Activated CD8-positive, alpha-beta T cell treated with anti-CD3 and anti-CD28 coated beads for 36 hours (primary cell): ENCODE results near the gene BMP4. TPM values are rescaled to one million over a fixed set of nuclear protein-coding genes. Genes with fewer than 3 reads are reported as not detected.
"Not testable (repeated sequence)": the region's sequence is repeated elsewhere in the genome, so short reads cannot be mapped to it uniquely, and the experiment has no call there.

ENCODE experiments used
- ATAC-seq: fragments of 200-7000 bp; cut with Tn5 transposase; one replicate; pipeline ENCODE4 v1.10.0; 2021; ENCODE audit warnings: mild to moderate bottlenecking, moderate library complexity
- CTCF ChIA-PET: fragments of 350-600 bp; sonication (Branson Sonifier 250); formaldehyde crosslinking; loops from one replicate; lab custom pipeline; 2021; ENCODE audit warnings: antibody characterized with exemption; lab: Charles Lee
- POLR2A ChIA-PET: fragments of 350-600 bp; sonication (Branson Sonifier 250); formaldehyde crosslinking; loops from one replicate; lab custom pipeline; 2021; ENCODE audit warnings: antibody characterized with exemption; lab: Charles Lee
- DNase-seq: peaks from one replicate; pipeline ENCODE4 v3.0.0-alpha.2; 2020
- H3K27ac Mint-ChIP-seq: one replicate; pipeline ENCODE4 v1.8.0; 2021; ENCODE audit warnings: mild to moderate bottlenecking, mixed read lengths
- H3K27me3 Mint-ChIP-seq: one replicate; pipeline ENCODE4 v1.8.0; 2021; ENCODE audit warnings: mixed read lengths
- H3K36me3 Mint-ChIP-seq: one replicate; pipeline ENCODE4 v1.8.0; 2021; ENCODE audit warnings: low read depth, mixed read lengths
- H3K4me1 Mint-ChIP-seq: one replicate; pipeline ENCODE4 v1.8.0; 2021; ENCODE audit warnings: low read depth, mixed read lengths
- H3K4me3 Mint-ChIP-seq: one replicate; pipeline ENCODE4 v1.8.0; 2021; ENCODE audit warnings: mild to moderate bottlenecking, moderate library complexity, mixed read lengths
- H3K9me3 Mint-ChIP-seq: one replicate; pipeline ENCODE4 v1.8.0; 2021; ENCODE audit warnings: mixed read lengths
- CTCF ChIP-seq: fragments of 200-600 bp; IDR thresholded peaks from one replicate; pipeline ENCODE4 v1.8.0; 2022; ENCODE audit warnings: antibody characterized with exemption, mild to moderate bottlenecking
- intact Hi-C: fragments of 100-400 bp; cut with micrococcal nuclease; formaldehyde crosslinking; loops from one replicate; pipeline ENCODE4 v1.10.0; 2022
- total RNA-seq, 2 experiments: library from RNA; stranded (reverse); gene quantifications; one replicate each; pipeline ENCODE4 v1.2.3, GENCODE V29; 2021

Gene BMP4
- total RNA-seq, 2 experiments from 2014 or later, result not detected

- H3K9me3 Mint-ChIP-seq, result no peaks in the 10 kb centered on the region
- H3K4me1 Mint-ChIP-seq, result no peaks in the 10 kb centered on the region
- H3K27ac Mint-ChIP-seq, result no peak overlapping the region
- ATAC-seq (no peak), DNase-seq (no peak)
- peaks cover 1% of the 10 kb centered on the region for H3K27me3 Mint-ChIP-seq
- intact Hi-C loops, result no loop called here
- POLR2A ChIA-PET, result no interaction called here
- no peaks in the 10 kb centered on the region for H3K36me3 Mint-ChIP-seq
- TF ChIP-seq CTCF, result no peak
- CTCF ChIA-PET, result no interaction called here
- no peak overlapping the region for H3K4me3 Mint-ChIP-seq
Measured at GRCh38 chr14:53999061-53999488, 42.5 kb upstream of the BMP4 start.

- H3K9me3 Mint-ChIP-seq, result no peaks in the 10 kb centered on the region
- intact Hi-C loops, result no loop called here
- TF ChIP-seq CTCF, result no peak
- POLR2A ChIA-PET, result no interaction called here
- CTCF ChIA-PET, result no interaction called here
- no peak for ATAC-seq
- H3K27ac Mint-ChIP-seq, result no peak overlapping the region
- no peaks in the 10 kb centered on the region for H3K36me3 Mint-ChIP-seq
- H3K27me3 Mint-ChIP-seq, result peaks cover 1% of the 10 kb centered on the region
- no peak overlapping the region for H3K4me3 Mint-ChIP-seq
- no peak for DNase-seq
- no peaks in the 10 kb centered on the region for H3K4me1 Mint-ChIP-seq
Measured at GRCh38 chr14:53996041-53996440, 39.4 kb upstream of the BMP4 start.

- Mint-ChIP-seq H3K9me3 (no peaks in the 10 kb centered on the region), H3K36me3 (no peaks in the 10 kb centered on the region), H3K27me3 (peaks cover 1% of the 10 kb centered on the region), H3K27ac (no peak overlapping the region), H3K4me3 (no peak overlapping the region), H3K4me1 (no peaks in the 10 kb centered on the region)
- POLR2A ChIA-PET, result no interaction called here
- TF ChIP-seq CTCF, result no peak
- ATAC-seq (no peak), DNase-seq (no peak)
- CTCF ChIA-PET, result interaction anchor here (1.1 kb wide), 1 partner anchor 354 kb away, joined by 4 read pairs; no protein-coding TSS in a partner anchor
- intact Hi-C loops, result no loop called here
Measured at GRCh38 chr14:53993920-53994607, 37.4 kb upstream of the BMP4 start.

GRCh38 chr14:53990978-53991377 is 34.4 kb upstream of the BMP4 start:
- ChIA-PET CTCF (no interaction called here), POLR2A (interaction anchor here (1.1 kb wide), 1 partner anchor 34 kb away, joined by 3 read pairs; no protein-coding TSS in a partner anchor)
- no peak for TF ChIP-seq CTCF
- Mint-ChIP-seq H3K9me3 (peaks cover 8% of the 10 kb centered on the region), H3K4me1 (no peaks in the 10 kb centered on the region), H3K27ac (no peak overlapping the region), H3K4me3 (no peak overlapping the region), H3K27me3 (no peaks in the 10 kb centered on the region), H3K36me3 (no peaks in the 10 kb centered on the region)
- no peak for ATAC-seq
- intact Hi-C loops, result no loop called here
- no peak for DNase-seq

DNA sequence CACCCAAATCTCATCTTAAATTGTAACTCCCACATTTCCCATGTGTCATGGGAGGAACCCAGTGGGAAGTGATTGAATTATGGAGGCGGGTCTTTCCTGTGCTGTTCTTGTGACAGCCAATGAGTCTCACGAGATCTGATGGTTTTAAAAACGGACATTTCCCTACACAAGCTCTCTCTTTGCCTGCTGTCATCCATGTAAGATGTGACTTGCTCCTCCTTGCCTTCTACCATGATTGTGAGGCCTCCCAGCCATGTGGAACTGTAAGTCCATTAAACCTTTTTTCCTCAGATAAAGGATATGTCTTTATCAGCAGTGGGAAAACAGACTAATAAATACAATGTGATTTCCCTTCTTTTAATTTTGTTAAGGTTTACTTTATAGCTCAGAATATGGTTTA is 30.1 kb upstream of the BMP4 start:
- CTCF ChIA-PET, ATAC-seq, H3K4me1 Mint-ChIP-seq, DNase-seq, POLR2A ChIA-PET, H3K4me3 Mint-ChIP-seq, H3K27ac Mint-ChIP-seq, H3K27me3 Mint-ChIP-seq, intact Hi-C loops, H3K36me3 Mint-ChIP-seq: not testable (repeated sequence)
- H3K9me3 Mint-ChIP-seq, result peaks cover 24% of the 10 kb centered on the region

DNA sequence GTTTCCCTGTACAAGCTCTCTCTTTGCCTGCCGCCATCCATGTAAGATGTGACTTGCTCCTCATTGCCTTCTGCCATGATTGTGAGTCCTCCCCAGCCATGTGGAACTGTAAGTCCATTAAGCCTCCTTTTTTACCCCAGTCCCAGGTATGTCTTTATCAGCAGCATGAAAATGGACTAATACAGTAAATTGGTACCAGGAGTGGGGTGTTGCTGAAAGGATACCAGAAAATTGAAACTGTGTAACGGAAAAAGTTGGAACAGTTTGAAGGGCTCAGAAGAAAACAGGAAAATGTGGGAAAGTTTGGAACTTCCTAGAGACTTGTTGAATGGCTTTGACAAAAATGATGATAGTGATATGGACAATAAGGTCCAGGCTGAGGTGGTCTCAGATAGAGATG is 28.3 kb upstream of the BMP4 start:
- DNase-seq, ATAC-seq, H3K27me3 Mint-ChIP-seq, intact Hi-C loops, H3K36me3 Mint-ChIP-seq, H3K4me3 Mint-ChIP-seq, H3K27ac Mint-ChIP-seq, POLR2A ChIA-PET, H3K4me1 Mint-ChIP-seq: not testable (repeated sequence)
- CTCF ChIA-PET, result interaction anchor here (1.4 kb wide), 1 partner anchor 11 kb away, joined by 4 read pairs; no protein-coding TSS in a partner anchor
- H3K9me3 Mint-ChIP-seq, result peaks cover 24% of the 10 kb centered on the region
